Keratinocyte (primary cell): ENCODE measurements around the gene TAS2R14. TPM values are rescaled to one million over a fixed set of nuclear protein-coding genes. Genes with fewer than 3 reads are reported as not detected.

Source experiments
- DNase-seq: peaks from one replicate; pipeline ENCODE4 v3.0.0-alpha.2; 2011; ENCODE audit warnings: low read depth, missing footprints, low spot score
- FAIRE-seq: peaks from 2 replicates; lab custom pipeline; 2011; peaks lifted over from hg19 to GRCh38; lab: Jason Lieb, UNC
- H2AFZ ChIP-seq: 2 replicates; pipeline ENCODE4 v1.6.0; 2012; ENCODE audit warnings: low read length, control low read depth, inconsistent platforms; ENCODE audit not compliant: control insufficient read depth
- H3K27ac ChIP-seq: 2 replicates; pipeline ENCODE4 v1.5.1; 2011; ENCODE audit warnings: low read length; ENCODE audit not compliant: control insufficient read depth, insufficient read depth
- H3K27me3 ChIP-seq: 3 replicates; pipeline ENCODE4 v1.6.0; 2011; ENCODE audit warnings: low read length; ENCODE audit not compliant: control insufficient read depth, insufficient read depth; ENCODE audit errors: extremely low read depth
- H3K36me3 ChIP-seq, 2 experiments: 2 replicates in 1 of 2; 3 replicates in 1 of 2; pipeline ENCODE4 v1.5.1; 2011; ENCODE audit warnings: low read length in 2 of 2, mild to moderate bottlenecking in 1 of 2; ENCODE audit not compliant: control insufficient read depth in 2 of 2, insufficient read depth in 2 of 2; ENCODE audit errors: extremely low read depth in 1 of 2
- H3K4me1 ChIP-seq: 3 replicates; pipeline ENCODE4 v1.5.1; 2011; ENCODE audit warnings: low read length; ENCODE audit not compliant: control insufficient read depth, insufficient read depth; ENCODE audit errors: extremely low read depth
- H3K4me2 ChIP-seq: 3 replicates; pipeline ENCODE4 v1.6.0; 2011; ENCODE audit warnings: low read depth, low read length; ENCODE audit not compliant: control insufficient read depth, insufficient read depth; ENCODE audit errors: extremely low read depth
- H3K4me3 ChIP-seq, 3 experiments: fragments of 200-600 bp in 1 of 3; sonication (generic) in 1 of 3; 2 replicates in 2 of 3; 3 replicates in 1 of 3; pipeline ENCODE4 v1.5.1; 2011 to 2016; ENCODE audit warnings: low read length in 3 of 3, mild to moderate bottlenecking in 3 of 3, control low read depth in 2 of 3, inconsistent platforms in 1 of 3, low read depth in 1 of 3, mixed read lengths in 1 of 3, mixed run types in 1 of 3, moderate library complexity in 1 of 3; ENCODE audit not compliant: control insufficient read depth in 2 of 3, insufficient read depth in 2 of 3; ENCODE audit errors: extremely low read depth in 1 of 3
- H3K79me2 ChIP-seq: 2 replicates; pipeline ENCODE4 v1.6.0; 2012; ENCODE audit warnings: low read length; ENCODE audit not compliant: control insufficient read depth, insufficient read depth
- H3K9ac ChIP-seq: 3 replicates; pipeline ENCODE4 v1.6.0; 2011; ENCODE audit warnings: low read length; ENCODE audit not compliant: control insufficient read depth, insufficient read depth; ENCODE audit errors: extremely low read depth
- H3K9me1 ChIP-seq: 3 replicates; pipeline ENCODE4 v1.6.0; 2011; ENCODE audit warnings: low read length; ENCODE audit not compliant: control insufficient read depth, insufficient read depth; ENCODE audit errors: extremely low read depth
- H3K9me3 ChIP-seq: 2 replicates; pipeline ENCODE4 v1.5.1; 2012; ENCODE audit warnings: low read depth, low read length; ENCODE audit not compliant: control insufficient read depth
- H4K20me1 ChIP-seq: 3 replicates; pipeline ENCODE4 v1.6.0; 2011; ENCODE audit warnings: low read length; ENCODE audit not compliant: control insufficient read depth, insufficient read depth; ENCODE audit errors: extremely low read depth
- CTCF ChIP-seq, 3 experiments: IDR thresholded peaks in 1 of 3; conservative IDR thresholded peaks in 1 of 3; optimal IDR thresholded peaks in 1 of 3; 2 replicates in 2 of 3; 3 replicates in 1 of 3; pipeline versions ENCODE3 to v1.5.1; 2011; ENCODE audit warnings: low read length in 3 of 3, mild to moderate bottlenecking in 3 of 3, moderate library complexity in 2 of 3, control low read depth in 1 of 3, inconsistent platforms in 1 of 3; ENCODE audit not compliant: insufficient read depth in 2 of 3; ENCODE audit errors: extremely low read depth in 1 of 3
- EZH2 ChIP-seq: IDR thresholded peaks from one replicate; pipeline ENCODE4 v1.6.1; 2012; ENCODE audit warnings: inconsistent platforms, mild to moderate bottlenecking, low read length, moderate library complexity
- dilution Hi-C: fragments of 300-500 bp; cut with MboI; formaldehyde crosslinking; loops from one replicate; pipeline ENCODE4 v1.7.0; 2020; ENCODE audit warnings: low sequenced_read_pairs; ENCODE audit not compliant: extremely low pct_ligation_motif_present
- polyA plus RNA-seq, 5 experiments: library from polyadenylated mRNA; depleted of rRNA in 3 of 5; stranded (reverse) in 3 of 5; stranded (forward) in 1 of 5; unstranded in 1 of 5; fragments of >200 nt; gene quantifications; 1 replicate in 1 of 5; 2 replicates in 3 of 5; 3 replicates in 1 of 5; pipeline versions ENCODE4 v1.2.1 to v1.2.3, GENCODE V29; 2011 to 2012; ENCODE audit warnings: missing spikeins in 2 of 5, low read depth in 1 of 5, low replicate concordance in 1 of 5

Gene TAS2R14
- polyA plus RNA-seq, 1 donor (not counting 4 experiments of a cell fraction or from before 2014, with no cell fraction given), result 1.2 TPM

GRCh38 chr12:10968765-10969456, 29.8 kb upstream of the TAS2R14 start:
- H3K79me2 ChIP-seq, result no peaks in the 10 kb centered on the region
- dilution Hi-C loops, result no loop called here
- peak overlapping the region; percentile 50 for H3K4me2 ChIP-seq
- H3K27me3 ChIP-seq, result no peaks in the 10 kb centered on the region
- TF ChIP-seq CTCF (optimal IDR thresholded peaks at IDR 0.05 in 1 of 3, IDR thresholded peaks at IDR 0.05 in 1 of 3, conservative IDR thresholded peaks at IDR 0.05 in 1 of 3; ENCODE audit: extremely low read depth in 1 of 3, insufficient read depth in 2 of 3, low read length in 3 of 3) (no peak), EZH2 (no peak)
- H3K36me3 ChIP-seq, result no peaks in the 10 kb centered on the region
- peak overlapping the region; percentile 35 for H2AFZ ChIP-seq
- H3K9ac ChIP-seq, result no peak overlapping the region
- no peaks in the 10 kb centered on the region for H4K20me1 ChIP-seq
- H3K9me1 ChIP-seq, result no peaks in the 10 kb centered on the region
- no peak overlapping the region for H3K4me3 ChIP-seq
- peaks cover 17% of the 10 kb centered on the region for H3K4me1 ChIP-seq
- no peak overlapping the region for H3K27ac ChIP-seq
- H3K9me3 ChIP-seq, result no peaks in the 10 kb centered on the region
- DNase-seq, result no peak
- FAIRE-seq, result peak; percentile 84

GRCh38 chr12:10967409-10967808, 28.3 kb upstream of the TAS2R14 start:
- Histone ChIP-seq H3K9me1 (no peaks in the 10 kb centered on the region), H3K4me2 (peak overlapping the region; percentile 16), H3K4me3 (no peak overlapping the region), H3K9ac (no peak overlapping the region), H3K79me2 (no peaks in the 10 kb centered on the region), H3K4me1 (peaks cover 17% of the 10 kb centered on the region), H4K20me1 (no peaks in the 10 kb centered on the region), H3K36me3 (no peaks in the 10 kb centered on the region), H3K9me3 (no peaks in the 10 kb centered on the region), H2AFZ (peak overlapping the region; percentile 36), H3K27ac (no peak overlapping the region), H3K27me3 (no peaks in the 10 kb centered on the region)
- FAIRE-seq (no peak), DNase-seq (no peak)
- no peak for TF ChIP-seq EZH2
- no peak for TF ChIP-seq CTCF (optimal IDR thresholded peaks at IDR 0.05 in 1 of 3, IDR thresholded peaks at IDR 0.05 in 1 of 3, conservative IDR thresholded peaks at IDR 0.05 in 1 of 3; ENCODE audit: extremely low read depth in 1 of 3, insufficient read depth in 2 of 3, low read length in 3 of 3)
- dilution Hi-C loops, result no loop called here
